Measurements from ENCODE around the gene LORICRIN. TPM values are rescaled to one million over a fixed set of nuclear protein-coding genes. Genes with fewer than 3 reads are reported as not detected.

Gene LORICRIN
- total RNA-seq, 1 donor = not detected

GRCh38 chr1:153246825-153247224 is 12.7 kb upstream of the LORICRIN start:
- no peak overlapping the region for H3K4me3 ChIP-seq (ENCODE audit: low read depth, low read length)
- DNase-seq (ENCODE audit: low read depth) = no peak
- TF ChIP-seq, protein P1, sequence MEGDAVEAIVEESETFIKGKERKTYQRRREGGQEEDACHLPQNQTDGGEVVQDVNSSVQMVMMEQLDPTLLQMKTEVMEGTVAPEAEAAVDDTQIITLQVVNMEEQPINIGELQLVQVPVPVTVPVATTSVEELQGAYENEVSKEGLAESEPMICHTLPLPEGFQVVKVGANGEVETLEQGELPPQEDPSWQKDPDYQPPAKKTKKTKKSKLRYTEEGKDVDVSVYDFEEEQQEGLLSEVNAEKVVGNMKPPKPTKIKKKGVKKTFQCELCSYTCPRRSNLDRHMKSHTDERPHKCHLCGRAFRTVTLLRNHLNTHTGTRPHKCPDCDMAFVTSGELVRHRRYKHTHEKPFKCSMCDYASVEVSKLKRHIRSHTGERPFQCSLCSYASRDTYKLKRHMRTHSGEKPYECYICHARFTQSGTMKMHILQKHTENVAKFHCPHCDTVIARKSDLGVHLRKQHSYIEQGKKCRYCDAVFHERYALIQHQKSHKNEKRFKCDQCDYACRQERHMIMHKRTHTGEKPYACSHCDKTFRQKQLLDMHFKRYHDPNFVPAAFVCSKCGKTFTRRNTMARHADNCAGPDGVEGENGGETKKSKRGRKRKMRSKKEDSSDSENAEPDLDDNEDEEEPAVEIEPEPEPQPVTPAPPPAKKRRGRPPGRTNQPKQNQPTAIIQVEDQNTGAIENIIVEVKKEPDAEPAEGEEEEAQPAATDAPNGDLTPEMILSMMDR (IDR thresholded peaks at IDR 0.05; ENCODE audit: insufficient read depth, low read length) = no peak

DNA sequence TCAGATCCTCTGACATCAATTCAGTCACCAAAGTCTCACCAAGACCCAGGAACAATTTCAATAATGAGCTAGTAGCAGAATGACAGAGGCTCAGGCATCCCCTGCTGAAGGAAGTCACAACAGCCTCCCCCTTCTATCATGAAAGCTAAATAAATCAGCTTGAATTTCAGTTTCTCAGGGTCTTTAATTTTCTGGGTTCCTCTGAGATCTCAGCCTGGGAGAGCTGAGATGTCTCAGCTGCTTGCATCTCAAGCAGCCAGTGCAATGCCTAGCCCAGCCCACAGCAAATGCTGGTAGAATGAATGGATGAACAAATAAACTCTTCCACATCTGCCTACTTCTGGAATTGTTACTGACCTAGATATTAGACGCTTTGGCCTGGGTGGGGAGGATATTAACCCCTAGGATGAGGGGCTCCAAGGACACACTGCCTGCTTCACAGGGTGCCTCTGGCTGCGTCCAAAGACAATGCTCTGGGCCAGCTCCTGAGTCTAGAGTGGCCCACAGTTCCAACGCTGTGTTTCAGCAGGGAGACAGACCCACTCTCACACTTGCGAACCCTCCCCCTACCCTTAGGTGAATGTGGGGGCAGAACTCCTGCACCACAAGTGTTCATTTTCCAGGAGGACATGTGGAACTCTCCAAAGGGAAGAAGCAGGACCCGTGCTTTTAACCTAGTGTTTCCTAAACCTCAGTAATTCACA is 11.2 kb upstream of the LORICRIN start:
- TF ChIP-seq, protein P1 (IDR thresholded peaks at IDR 0.05; ENCODE audit: insufficient read depth, low read length) = no peak
- DNase-seq (ENCODE audit: low read depth) = no peak
- H3K4me3 ChIP-seq (ENCODE audit: low read depth, low read length) = no peak overlapping the region

DNA sequence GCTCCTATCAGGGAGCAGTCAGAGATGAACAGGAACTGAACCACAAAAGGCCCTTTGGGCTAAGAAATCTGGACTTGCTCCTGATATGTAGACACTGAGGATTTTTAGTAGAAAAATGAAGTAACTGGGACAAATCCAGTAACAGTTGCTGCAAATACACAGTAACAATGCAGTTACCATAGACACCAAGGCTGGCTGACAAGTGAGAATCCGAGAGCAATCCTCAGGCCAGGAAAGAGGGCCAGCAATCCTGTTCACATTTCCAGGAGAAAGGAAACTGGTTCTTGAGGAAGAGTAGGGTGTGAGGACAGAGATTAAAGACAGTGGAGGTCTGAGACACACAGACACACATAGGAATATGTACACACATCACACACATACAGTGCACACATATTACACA is 9.3 kb upstream of the LORICRIN start:
- DNase-seq (ENCODE audit: low read depth) = no peak
- no peak overlapping the region for H3K4me3 ChIP-seq (ENCODE audit: low read depth, low read length)
- TF ChIP-seq, protein P1 (IDR thresholded peaks at IDR 0.05; ENCODE audit: insufficient read depth, low read length) = no peak

GRCh38 chr1:153251087-153251486 is 8.4 kb upstream of the LORICRIN start:
- H3K4me3 ChIP-seq (ENCODE audit: low read depth, low read length) = no peak overlapping the region
- DNase-seq (ENCODE audit: low read depth) = no peak
- TF ChIP-seq, protein P1 (IDR thresholded peaks at IDR 0.05; ENCODE audit: insufficient read depth, low read length) = no peak

DNA sequence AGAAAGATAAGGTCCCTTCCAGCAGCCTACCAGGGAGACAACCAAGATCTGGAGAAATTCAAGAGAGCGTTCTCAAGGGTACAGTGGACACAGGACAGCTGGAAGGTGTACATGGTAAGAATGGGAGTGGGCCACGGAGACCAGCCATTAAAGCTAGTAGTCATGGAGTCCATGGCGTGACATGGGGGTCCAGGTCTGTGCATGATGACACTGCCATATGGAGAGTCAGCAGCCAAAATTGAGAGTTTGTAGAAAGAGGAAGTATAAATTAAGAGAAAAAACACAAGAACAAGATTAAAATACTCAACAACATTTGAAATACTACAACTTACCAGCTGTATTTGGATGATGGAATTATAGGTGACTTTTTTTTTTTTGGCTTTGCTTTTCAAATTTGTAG is 7.9 kb upstream of the LORICRIN start:
- no peak for DNase-seq (ENCODE audit: low read depth)
- TF ChIP-seq, protein P1 (IDR thresholded peaks at IDR 0.05; ENCODE audit: insufficient read depth, low read length) = no peak
- no peak overlapping the region for H3K4me3 ChIP-seq (ENCODE audit: low read depth, low read length)

DNA sequence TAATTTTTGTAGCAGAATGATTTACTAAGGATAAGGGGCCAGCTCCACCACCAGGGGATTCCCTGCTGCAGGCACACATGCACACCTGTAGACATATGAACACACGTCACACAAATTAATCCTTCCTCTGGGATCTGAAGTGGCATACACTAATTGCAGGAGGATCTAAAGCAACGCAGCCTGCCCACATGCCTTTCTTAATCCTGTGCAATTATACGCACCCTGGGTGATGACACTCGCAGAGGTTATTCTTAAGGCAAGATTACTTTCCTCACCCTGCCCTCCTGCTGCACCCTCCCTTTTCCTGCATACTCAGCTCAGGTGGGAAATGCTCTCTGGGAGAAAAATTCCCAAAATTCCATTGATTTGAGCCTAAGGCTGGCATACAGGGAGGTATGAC is 7.5 kb upstream of the LORICRIN start:
- H3K4me3 ChIP-seq (ENCODE audit: low read depth, low read length) = no peak overlapping the region
- TF ChIP-seq, protein P1 (IDR thresholded peaks at IDR 0.05; ENCODE audit: insufficient read depth, low read length) = no peak
- no peak for DNase-seq (ENCODE audit: low read depth)

- TF ChIP-seq, protein P1 (IDR thresholded peaks at IDR 0.05; ENCODE audit: insufficient read depth, low read length) = no peak
- no peak overlapping the region for H3K4me3 ChIP-seq (ENCODE audit: low read depth, low read length)
- no peak for DNase-seq (ENCODE audit: low read depth)
These were observed 6.4 kb upstream of the LORICRIN start for GRCh38 chr1:153253076-153253475.
